A549 (cell line): ENCODE data around the gene DCAF6. TPM values are rescaled to one million over a fixed set of nuclear protein-coding genes. Genes with fewer than 3 reads are reported as not detected.

ENCODE experiments used
- ATAC-seq, 2 experiments: fragments of 200-7000 bp in 1 of 2; fragments of >200 bp in 1 of 2; cut with Nextera tagmentation in 1 of 2; cut with Tn5 transposase in 1 of 2; 3 replicates each; pipeline versions ENCODE4 v1.8.0 to v1.9.1; 2018 to 2020; ENCODE audit warnings: mild to moderate bottlenecking in 1 of 2, moderate library complexity in 1 of 2
- CTCF ChIA-PET: fragments of 300-600 bp; sonication (Branson Sonifier 250); formaldehyde crosslinking; extraction: SDS; loops from one replicate; lab custom pipeline; 2021; ENCODE audit warnings: antibody characterized with exemption, inconsistent platforms; lab: Yijun Ruan, JAX
- POLR2A ChIA-PET: fragments of 350-600 bp; formaldehyde crosslinking; extraction: SDS; loops from one replicate; lab custom pipeline; 2021; ENCODE audit warnings: antibody characterized with exemption, inconsistent platforms; lab: Yijun Ruan, JAX
- DNase-seq, 2 experiments: peaks; one replicate each; pipeline versions ENCODE4 v3.0.0 to v3.0.0-alpha.2; 2011 to 2016; ENCODE audit warnings: low read depth in 1 of 2, low spot score in 1 of 2
- FAIRE-seq: peaks from 2 replicates; lab custom pipeline; 2011; peaks lifted over from hg19 to GRCh38; lab: Jason Lieb, UNC
- H3K27ac ChIP-seq, 2 experiments: fragments of >200 bp; sonication (Bioruptor Twin); formaldehyde crosslinking; 3 replicates each; pipeline ENCODE4 v1.5.1; 2016 to 2017
- H3K4me1 ChIP-seq: fragments of >200 bp; sonication (Bioruptor Twin); formaldehyde crosslinking; 3 replicates; pipeline ENCODE4 v1.6.1; 2016
- H3K4me2 ChIP-seq: fragments of >200 bp; sonication (Bioruptor Twin); formaldehyde crosslinking; 3 replicates; pipeline ENCODE4 v1.6.1; 2016
- H3K4me3 ChIP-seq: fragments of >200 bp; sonication (Bioruptor Twin); formaldehyde crosslinking; 3 replicates; pipeline ENCODE4 v1.5.1; 2016
- H3K9me3 ChIP-seq: fragments of >200 bp; sonication (Bioruptor Twin); formaldehyde crosslinking; 3 replicates; pipeline ENCODE4 v1.6.1; 2016
- BCL3 ChIP-seq: fragments of >200 bp; sonication (Bioruptor Twin); formaldehyde crosslinking; IDR thresholded peaks from 3 replicates; pipeline ENCODE4 v1.6.1; 2016
- BHLHE40 ChIP-seq: IDR thresholded peaks from 2 replicates; pipeline ENCODE4 v1.6.1; 2012; ENCODE audit warnings: low read depth, low read length, inconsistent platforms
- CBX2 ChIP-seq: fragments of 200-600 bp; sonication (generic); IDR thresholded peaks from 2 replicates; pipeline ENCODE4 v1.6.1; 2016; ENCODE audit warnings: low read depth, mild to moderate bottlenecking, borderline replicate concordance
- CBX8 ChIP-seq: fragments of 200-600 bp; sonication (generic); IDR thresholded peaks from 2 replicates; pipeline ENCODE4 v1.6.1; 2016
- CEBPB ChIP-seq, 2 experiments: fragments of >200 bp in 1 of 2; sonication (Bioruptor Twin) in 1 of 2; formaldehyde crosslinking in 1 of 2; IDR thresholded peaks; 2 replicates each; pipeline ENCODE4 v1.6.1; 2012 to 2016
- EHF ChIP-seq: fragments of 250-450 bp; sonication (Bioruptor Pico); IDR thresholded peaks from 2 replicates; pipeline ENCODE4 v1.5.0; 2020; ENCODE audit warnings: mild to moderate bottlenecking
- EP300 ChIP-seq, 2 experiments: fragments of >200 bp; sonication (Bioruptor Twin); formaldehyde crosslinking; IDR thresholded peaks; 2 replicates in 1 of 2; 3 replicates in 1 of 2; pipeline ENCODE4 v1.6.1; 2016 to 2017
- FOSL2 ChIP-seq, 2 experiments: fragments of 450-650 bp in 1 of 2; fragments of >200 bp in 1 of 2; sonication (Bioruptor Twin) in 1 of 2; formaldehyde crosslinking; IDR thresholded peaks; 2 replicates each; pipeline versions ENCODE4 v1.5.0 to v1.6.1; 2016 to 2020; ENCODE audit warnings: mild to moderate bottlenecking in 1 of 2, moderate library complexity in 1 of 2
- GATA3 ChIP-seq: IDR thresholded peaks from 2 replicates; pipeline ENCODE4 v1.6.1; 2012; ENCODE audit warnings: borderline replicate concordance
- HEYL ChIP-seq: fragments of 250-450 bp; sonication (Bioruptor Pico); IDR thresholded peaks from 2 replicates; pipeline ENCODE4 v1.8.0; 2021; ENCODE audit warnings: mild to moderate bottlenecking, moderate library complexity
- HOXA7 ChIP-seq: fragments of 250-450 bp; sonication (Bioruptor Pico); IDR thresholded peaks from 2 replicates; pipeline ENCODE4 v1.5.0; 2020; ENCODE audit warnings: mild to moderate bottlenecking, moderate library complexity
- HOXB13 ChIP-seq: fragments of 250-450 bp; sonication (Bioruptor Pico); IDR thresholded peaks from 2 replicates; pipeline ENCODE4 v1.5.0; 2020; ENCODE audit warnings: low read depth, mild to moderate bottlenecking, moderate library complexity
- HOXB5 ChIP-seq: fragments of 250-450 bp; sonication (Bioruptor Pico); IDR thresholded peaks from 2 replicates; pipeline ENCODE4 v1.5.0; 2020; ENCODE audit warnings: mild to moderate bottlenecking, moderate library complexity
- JUNB ChIP-seq: fragments of >200 bp; sonication (Bioruptor Twin); formaldehyde crosslinking; IDR thresholded peaks from 2 replicates; pipeline ENCODE4 v1.6.1; 2016
- KDM1A ChIP-seq: fragments of 200-600 bp; sonication (generic); IDR thresholded peaks from 2 replicates; pipeline ENCODE4 v1.6.1; 2016; ENCODE audit warnings: low read depth, mild to moderate bottlenecking
- KDM5A ChIP-seq: fragments of 200-600 bp; sonication (generic); IDR thresholded peaks from 2 replicates; pipeline ENCODE4 v1.6.1; 2016; ENCODE audit warnings: antibody characterized with exemption, mild to moderate bottlenecking
- MAFK ChIP-seq: fragments of 450-650 bp; IDR thresholded peaks from 2 replicates; pipeline ENCODE4 v1.6.1; 2014; ENCODE audit not compliant: partially characterized antibody
- NR3C1 ChIP-seq: fragments of >200 bp; sonication (Bioruptor Twin); formaldehyde crosslinking; IDR thresholded peaks from 3 replicates; pipeline ENCODE4 v1.6.1; 2017
- PBX3 ChIP-seq: IDR thresholded peaks from 2 replicates; pipeline ENCODE4 v1.6.1; 2012
- PHF8 ChIP-seq: fragments of 200-600 bp; sonication (generic); IDR thresholded peaks from 2 replicates; pipeline ENCODE4 v1.6.1; 2016; ENCODE audit warnings: low read depth, mild to moderate bottlenecking, antibody characterized with exemption, moderate library complexity, borderline replicate concordance
- POLR2A ChIP-seq: IDR thresholded peaks from 2 replicates; pipeline ENCODE4 v1.6.1; 2012; ENCODE audit warnings: mild to moderate bottlenecking, low read length
- RAD21 ChIP-seq, 2 experiments: fragments of >200 bp in 1 of 2; sonication (Bioruptor Twin) in 1 of 2; formaldehyde crosslinking in 1 of 2; IDR thresholded peaks in 1 of 2; conservative IDR thresholded peaks in 1 of 2; 2 replicates in 1 of 2; 3 replicates in 1 of 2; pipeline ENCODE4 v1.6.1; 2012 to 2018; ENCODE audit warnings: inconsistent platforms in 1 of 2
- RARB ChIP-seq: fragments of 250-450 bp; sonication (Bioruptor Pico); IDR thresholded peaks from 2 replicates; pipeline ENCODE4 v1.8.0; 2021; ENCODE audit warnings: mild to moderate bottlenecking, moderate library complexity
- RCOR1 ChIP-seq: fragments of 150-350 bp; IDR thresholded peaks from 2 replicates; pipeline ENCODE4 v1.6.1; 2014; ENCODE audit warnings: antibody characterized with exemption, low read length, low read depth
- REST ChIP-seq: fragments of 200-600 bp; sonication (generic); IDR thresholded peaks from 2 replicates; pipeline ENCODE4 v1.6.1; 2016; ENCODE audit warnings: antibody characterized with exemption, mild to moderate bottlenecking, moderate library complexity
- SREBF2 ChIP-seq: fragments of 450-650 bp; IDR thresholded peaks from 2 replicates; pipeline ENCODE4 v1.6.1; 2014; ENCODE audit warnings: mild to moderate bottlenecking, moderate library complexity
- TP53 ChIP-seq: fragments of 250-450 bp; sonication (Bioruptor Pico); IDR thresholded peaks from 2 replicates; pipeline ENCODE4 v1.5.0; 2021; ENCODE audit warnings: mild to moderate bottlenecking, moderate library complexity
- USF2 ChIP-seq: fragments of 450-650 bp; IDR thresholded peaks from 2 replicates; pipeline ENCODE4 v1.6.1; 2014; ENCODE audit warnings: antibody characterized with exemption
- ZC3H11A ChIP-seq: fragments of 450-650 bp; IDR thresholded peaks from 2 replicates; pipeline ENCODE4 v1.6.1; 2014; ENCODE audit warnings: antibody characterized with exemption, mild to moderate bottlenecking
- ZNF302 ChIP-seq: fragments of 250-450 bp; sonication (Bioruptor Pico); IDR thresholded peaks from 2 replicates; pipeline ENCODE4 v1.9.0; 2021; ENCODE audit warnings: inconsistent platforms, mild to moderate bottlenecking, moderate library complexity
- ZSCAN20 ChIP-seq: fragments of 250-450 bp; sonication (Bioruptor Pico); IDR thresholded peaks from 2 replicates; pipeline ENCODE4 v1.8.0; 2022; ENCODE audit warnings: mild to moderate bottlenecking, moderate library complexity
- whole genome bisulfite sequencing: methylation state at CpG from one replicate; pipeline ENCODE4 v1.1.6; 2017; ENCODE audit errors: missing lambda C conversion rate; 5-methylcytosine and 5-hydroxymethylcytosine counted together
- polyA plus RNA-seq, 4 experiments: library from polyadenylated mRNA; depleted of rRNA in 3 of 4; stranded (reverse); fragments of >200 nt; fragmentation: RNase III in 1 of 4; extraction: RNeasy Plus Mini Kit Qiagen cat#74134 plus additional on column Dnase treatment in 1 of 4; gene quantifications; 2 replicates in 3 of 4; 3 replicates in 1 of 4; pipeline ENCODE4 v1.2.3, GENCODE V29; 2011 to 2017

DCAF6 gene
- polyA plus RNA-seq, 2 of the 4 experiments (the other 2 are of a cell fraction), result 39.9 to 74.7 TPM

GRCh38 chr1:168035345-168035744, 98.9 kb downstream of the DCAF6 start:
- Histone ChIP-seq H3K4me3 (no peak overlapping the region), H3K4me2 (no peak overlapping the region), H3K9me3 (no peaks in the 10 kb centered on the region), H3K27ac (no peak overlapping the region), H3K4me1 (no peaks in the 10 kb centered on the region)
- ATAC-seq (no peak; a peak in 1 of 6 replicates), FAIRE-seq (no peak), DNase-seq (peak in 1 of 2 experiments; percentile 11)
- CTCF ChIA-PET, result no interaction called here
- WGBS, result 80% methylated on average over 5 of the region's 5 CpGs
- TF ChIP-seq SREBF2, result no peak
- no peak for TF ChIP-seq USF2
- no peak for TF ChIP-seq CBX2
- TF ChIP-seq RAD21 (conservative IDR thresholded peaks at IDR 0.05 in 1 of 2, IDR thresholded peaks at IDR 0.05 in 1 of 2), result no peak
- TF ChIP-seq NR3C1, result no peak
- no peak for TF ChIP-seq TP53 (CRISPR knock-in tag)
- TF ChIP-seq PHF8, result no peak
- POLR2A ChIA-PET, result no interaction called here

GRCh38 chr1:168042362-168042761, 105.9 kb downstream of the DCAF6 start:
- H3K4me1 ChIP-seq, result peaks cover 6% of the 10 kb centered on the region; the same call in 1 of the 3 replicates
- peak; percentile 74 for FAIRE-seq
- WGBS, result 91% methylated on average over 2 of the region's 2 CpGs
- DNase-seq, result no peak
- no peaks in the 10 kb centered on the region for H3K9me3 ChIP-seq
- H3K27ac ChIP-seq, result no peak overlapping the region
- no peak overlapping the region for H3K4me3 ChIP-seq
- TF ChIP-seq KDM5A (no peak), RAD21 (conservative IDR thresholded peaks at IDR 0.05 in 1 of 2, IDR thresholded peaks at IDR 0.05 in 1 of 2) (no peak), PHF8 (no peak), USF2 (no peak), BCL3 (no peak), RCOR1 (no peak), HOXA7 (CRISPR knock-in tag) (no peak), GATA3 (no peak), ZSCAN20 (CRISPR knock-in tag) (no peak), PBX3 (no peak), JUNB (no peak), BHLHE40 (no peak), FOSL2 (IDR thresholded peaks at IDR 0.05) (no peak), FOSL2 (CRISPR knock-in tag; IDR thresholded peaks at IDR 0.05) (no peak), CEBPB (IDR thresholded peaks at IDR 0.05) (no peak), ZNF302 (CRISPR knock-in tag) (no peak), EHF (CRISPR knock-in tag) (no peak), HOXB5 (CRISPR knock-in tag) (no peak)
- POLR2A ChIA-PET, result no interaction called here
- ATAC-seq, result no peak
- H3K4me2 ChIP-seq, result no peak overlapping the region
- CTCF ChIA-PET, result no interaction called here

- POLR2A ChIA-PET, result no interaction called here
- DNase-seq, result no peak
- FAIRE-seq, result no peak
- Histone ChIP-seq H3K27ac (no peak overlapping the region), H3K9me3 (no peaks in the 10 kb centered on the region), H3K4me1 (peaks cover 6% of the 10 kb centered on the region; the same call in 1 of the 3 replicates), H3K4me2 (no peak overlapping the region), H3K4me3 (no peak overlapping the region)
- no peak for ATAC-seq
- 93% methylated on average over 1 of the region's 1 CpG for WGBS
- CTCF ChIA-PET, result no interaction called here
- no peak for TF ChIP-seq REST
- TF ChIP-seq HOXB13, result no peak
- TF ChIP-seq MAFK, result no peak
- TF ChIP-seq CBX8, result no peak
- no peak for TF ChIP-seq KDM1A
- no peak for TF ChIP-seq HEYL (CRISPR knock-in tag)
- TF ChIP-seq ZC3H11A, result no peak
- TF ChIP-seq EP300 (IDR thresholded peaks at IDR 0.05), result no peak
- TF ChIP-seq RARB, result no peak
- TF ChIP-seq POLR2A, result no peak
These were observed 108.8 kb downstream of the DCAF6 start for GRCh38 chr1:168045311-168045710.
